H1 (cell line): ENCODE data around the gene ACAD9. TPM values are rescaled to one million over a fixed set of nuclear protein-coding genes. Genes with fewer than 3 reads are reported as not detected.

Experiments
- CTCF ChIP-seq, 3 experiments: IDR thresholded peaks; 1 replicate in 2 of 3; 2 replicates in 1 of 3; pipeline versions ENCODE4 v1.5.1 to v1.6.1; 2011; ENCODE audit warnings: low read length in 3 of 3, mild to moderate bottlenecking in 3 of 3, inconsistent platforms in 2 of 3, low read depth in 1 of 3, moderate library complexity in 1 of 3; ENCODE audit not compliant: insufficient read depth in 1 of 3; ENCODE audit errors: control extremely low read depth in 1 of 3
- RAD21 ChIP-seq, 2 experiments: IDR thresholded peaks in 1 of 2; conservative IDR thresholded peaks in 1 of 2; 2 replicates each; pipeline ENCODE4 v1.6.1; 2011; ENCODE audit warnings: low read depth in 2 of 2, low read length in 2 of 2, improper control_type of control experiment in 1 of 2, inconsistent platforms in 1 of 2, mild to moderate bottlenecking in 1 of 2, moderate library complexity in 1 of 2
- polyA plus RNA-seq, 7 experiments: library from polyadenylated mRNA; depleted of rRNA in 3 of 7; stranded (reverse) in 5 of 7; unstranded in 2 of 7; fragments of >200 nt in 5 of 7; fragments of 200-250 nt in 2 of 7; gene quantifications; 1 replicate in 5 of 7; 2 replicates in 1 of 7; 4 replicates in 1 of 7; pipeline versions ENCODE4 v1.2.1 to v1.2.3, GENCODE V29; 2011 to 2013; ENCODE audit warnings: missing spikeins in 2 of 7, mixed read lengths in 2 of 7
- total RNA-seq: library from RNA; stranded (reverse); fragmentation: NEBNext Ultra II Directional; extraction: Animal tissue kit (Norgen Biotek cat#: 25700); gene quantifications from 2 replicates; pipeline ENCODE4 v1.2.1, GENCODE V29; 2021

The ACAD9 gene
- total and polyA plus RNA-seq, 2 of the 8 experiments (the other 6 are each of a cell fraction or from before 2014, with no cell fraction given) = 27.5 to 28.9 TPM

GRCh38 chr3:128845778-128846485 is 33.5 kb upstream of the ACAD9 start (continued):
- TF ChIP-seq CTCF (IDR thresholded peaks at IDR 0.05; ENCODE audit: control extremely low read depth in 1 of 3, insufficient read depth in 1 of 3, low read depth in 1 of 3, low read length in 3 of 3) (peak in 2 of 3 experiments; percentile 85 to 88; a peak in 3 of 4 replicates), RAD21 (IDR thresholded peaks at IDR 0.05 in 1 of 2, conservative IDR thresholded peaks at IDR 0.05 in 1 of 2; ENCODE audit: low read depth in 2 of 2, low read length in 2 of 2) (peak; percentile 49 to 59)
